Endothelial cell of umbilical vein (primary cell): ENCODE measurements around the gene TM4SF4.

Experiments used
- EZH2 ChIP-seq: IDR thresholded peaks from 2 replicates; pipeline ENCODE4 v1.6.1; 2012; ENCODE audit warnings: borderline replicate concordance, low read depth, mild to moderate bottlenecking, moderate library complexity, low read length, inconsistent platforms; ENCODE audit not compliant: severe bottlenecking
- FOS ChIP-seq: IDR thresholded peaks from 2 replicates; pipeline ENCODE4 v1.6.1; 2011; ENCODE audit warnings: mild to moderate bottlenecking, low read length, moderate library complexity, borderline replicate concordance; ENCODE audit not compliant: insufficient read depth
- GATA2 ChIP-seq: IDR thresholded peaks from 2 replicates; pipeline ENCODE4 v1.7.0; 2011; ENCODE audit warnings: low read depth, mild to moderate bottlenecking, moderate library complexity, mixed read lengths, low read length; ENCODE audit not compliant: insufficient read length, insufficient read depth
- JUN ChIP-seq: IDR thresholded peaks from 2 replicates; pipeline ENCODE4 v1.6.1; 2011; ENCODE audit warnings: borderline replicate concordance, low read depth; ENCODE audit not compliant: insufficient read length, insufficient read depth
- MAX ChIP-seq: IDR thresholded peaks from 2 replicates; pipeline ENCODE4 v1.6.1; 2011; ENCODE audit not compliant: insufficient read depth, insufficient read length
- MYC ChIP-seq: IDR thresholded peaks from one replicate; pipeline ENCODE4 v1.6.1; 2011; ENCODE audit warnings: mild to moderate bottlenecking, low read depth, low read length
- POLR2A ChIP-seq: IDR thresholded peaks from 2 replicates; pipeline ENCODE4 v1.6.1; 2012; ENCODE audit warnings: low read depth, mild to moderate bottlenecking, control low read depth, low read length
- POLR2AphosphoS5 ChIP-seq: IDR thresholded peaks from 2 replicates; pipeline ENCODE4 v1.6.1; 2012; ENCODE audit warnings: low read depth, mild to moderate bottlenecking, control low read depth, low read length, moderate library complexity; ENCODE audit not compliant: insufficient read depth
- TF ChIP-seq, protein P1 (sequence below), 2 donors: IDR thresholded peaks; 1 replicate in 1 of 2; 2 replicates in 1 of 2; pipeline ENCODE4 v1.5.1; 2011; ENCODE audit warnings: low read length in 2 of 2, mild to moderate bottlenecking in 2 of 2, moderate library complexity in 2 of 2, control low read depth in 1 of 2, inconsistent platforms in 1 of 2, low read depth in 1 of 2; ENCODE audit not compliant: insufficient read depth in 1 of 2; ENCODE audit errors: extremely low read depth in 1 of 2

- TF ChIP-seq, protein P1, sequence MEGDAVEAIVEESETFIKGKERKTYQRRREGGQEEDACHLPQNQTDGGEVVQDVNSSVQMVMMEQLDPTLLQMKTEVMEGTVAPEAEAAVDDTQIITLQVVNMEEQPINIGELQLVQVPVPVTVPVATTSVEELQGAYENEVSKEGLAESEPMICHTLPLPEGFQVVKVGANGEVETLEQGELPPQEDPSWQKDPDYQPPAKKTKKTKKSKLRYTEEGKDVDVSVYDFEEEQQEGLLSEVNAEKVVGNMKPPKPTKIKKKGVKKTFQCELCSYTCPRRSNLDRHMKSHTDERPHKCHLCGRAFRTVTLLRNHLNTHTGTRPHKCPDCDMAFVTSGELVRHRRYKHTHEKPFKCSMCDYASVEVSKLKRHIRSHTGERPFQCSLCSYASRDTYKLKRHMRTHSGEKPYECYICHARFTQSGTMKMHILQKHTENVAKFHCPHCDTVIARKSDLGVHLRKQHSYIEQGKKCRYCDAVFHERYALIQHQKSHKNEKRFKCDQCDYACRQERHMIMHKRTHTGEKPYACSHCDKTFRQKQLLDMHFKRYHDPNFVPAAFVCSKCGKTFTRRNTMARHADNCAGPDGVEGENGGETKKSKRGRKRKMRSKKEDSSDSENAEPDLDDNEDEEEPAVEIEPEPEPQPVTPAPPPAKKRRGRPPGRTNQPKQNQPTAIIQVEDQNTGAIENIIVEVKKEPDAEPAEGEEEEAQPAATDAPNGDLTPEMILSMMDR (IDR thresholded peaks at IDR 0.05; ENCODE audit: extremely low read depth in 1 of 2, insufficient read depth in 1 of 2, low read depth in 1 of 2, low read length in 2 of 2) = no peak
- TF ChIP-seq POLR2AphosphoS5 = no peak
- TF ChIP-seq POLR2A = no peak
- no peak for TF ChIP-seq EZH2
- no peak for TF ChIP-seq JUN
- TF ChIP-seq MAX = no peak
- no peak for TF ChIP-seq MYC
- no peak for TF ChIP-seq GATA2
- TF ChIP-seq FOS = no peak
Measured at GRCh38 chr3:149495581-149496125, 21.2 kb downstream of the TM4SF4 start.
